Forelimb muscle (tissue), 1 donor: ENCODE measurements around the gene DYNLRB1. TPM values are rescaled to one million over a fixed set of nuclear protein-coding genes. Genes with fewer than 3 reads are reported as not detected.

ENCODE experiments used
- DNase-seq: peaks from one replicate; pipeline ENCODE4 v3.0.0-alpha.2; 2013; ENCODE audit warnings: low read depth
- polyA plus RNA-seq: library from polyadenylated mRNA; unstranded; fragments of 120-200 nt; gene quantifications from one replicate; pipeline ENCODE4 v1.2.1, GENCODE V29; 2013; ENCODE audit not compliant: insufficient read length

DYNLRB1 gene
- polyA plus RNA-seq, 1 donor, result 110 TPM

GRCh38 chr20:34534391-34535165 is 18.4 kb downstream of the DYNLRB1 start:
- no peak for DNase-seq

- no peak for DNase-seq
These were observed 19.1 kb downstream of the DYNLRB1 start for GRCh38 chr20:34535301-34535840.

- no peak for DNase-seq
These were observed 19.6 kb downstream of the DYNLRB1 start for GRCh38 chr20:34535857-34536256.

- DNase-seq, result no peak
These were observed 20.7 kb downstream of the DYNLRB1 start for GRCh38 chr20:34536798-34537394.

GRCh38 chr20:34537651-34538050 is 21.4 kb downstream of the DYNLRB1 start:
- DNase-seq, result no peak

GRCh38 chr20:34538671-34539123 is 22.5 kb downstream of the DYNLRB1 start:
- DNase-seq, result no peak

- DNase-seq, result no peak
These were observed 23.5 kb downstream of the DYNLRB1 start for GRCh38 chr20:34539756-34540155.

- DNase-seq, result no peak
These were observed 24.5 kb downstream of the DYNLRB1 start for GRCh38 chr20:34540596-34541263.

GRCh38 chr20:34541264-34541901 is 25.2 kb downstream of the DYNLRB1 start:
- no peak for DNase-seq

- DNase-seq, result no peak
These were observed 25.7 kb downstream of the DYNLRB1 start for GRCh38 chr20:34541917-34542316.

GRCh38 chr20:34542439-34542838 is 26.2 kb downstream of the DYNLRB1 start:
- DNase-seq, result no peak

GRCh38 chr20:34543463-34544056 is 27.3 kb downstream of the DYNLRB1 start:
- DNase-seq, result no peak

- no peak for DNase-seq
These were observed 28.0 kb downstream of the DYNLRB1 start for GRCh38 chr20:34544109-34544796.

- DNase-seq, result no peak
These were observed 30.5 kb downstream of the DYNLRB1 start for GRCh38 chr20:34546751-34547181.

GRCh38 chr20:34547844-34548613 is 31.8 kb downstream of the DYNLRB1 start:
- no peak for DNase-seq

- DNase-seq, result no peak
These were observed 33.2 kb downstream of the DYNLRB1 start for GRCh38 chr20:34549291-34549928.

- no peak for DNase-seq
These were observed 33.7 kb downstream of the DYNLRB1 start for GRCh38 chr20:34549929-34550305.

- no peak for DNase-seq
These were observed 36.3 kb downstream of the DYNLRB1 start for GRCh38 chr20:34552569-34552968.

GRCh38 chr20:34553366-34553867 is 37.2 kb downstream of the DYNLRB1 start:
- no peak for DNase-seq
